HEK293 (cell line): ENCODE results near the gene PRSS50.
"Not testable (repeated sequence)": the region's sequence is repeated elsewhere in the genome, so short reads cannot be mapped to it uniquely, and the experiment has no call there.

Source experiments
- CTCF ChIA-PET: fragments of 350-600 bp; formaldehyde crosslinking; extraction: SDS; loops from one replicate; lab custom pipeline; 2021; ENCODE audit warnings: antibody characterized with exemption; lab: Yijun Ruan, JAX
- POLR2A ChIA-PET: fragments of 300-600 bp; formaldehyde crosslinking; extraction: SDS; loops from one replicate; lab custom pipeline; 2020; ENCODE audit warnings: antibody characterized with exemption, inconsistent platforms; lab: Yijun Ruan, JAX
- H3K27ac ChIP-seq: fragments of 200-500 bp; sonication (Bioruptor generic); 2 replicates; pipeline ENCODE4 v1.5.1; 2014; ENCODE audit warnings: low read depth, low read length, control low read depth, inconsistent platforms; ENCODE audit errors: extremely low read depth
- H3K36me3 ChIP-seq, 2 experiments: fragments of 200-500 bp in 1 of 2; sonication (Bioruptor generic) in 1 of 2; 1 replicate in 1 of 2; 2 replicates in 1 of 2; pipeline ENCODE4 v1.5.1; 2014 to 2017; ENCODE audit warnings: inconsistent platforms in 2 of 2, low read length in 2 of 2; ENCODE audit not compliant: control insufficient read depth in 2 of 2, insufficient read depth in 1 of 2
- H3K4me1 ChIP-seq: fragments of 200-500 bp; sonication (Bioruptor generic); 2 replicates; pipeline ENCODE4 v1.5.1; 2014; ENCODE audit warnings: mild to moderate bottlenecking, low read length, inconsistent platforms; ENCODE audit not compliant: control insufficient read depth, insufficient read depth
- H3K4me3 ChIP-seq: 2 replicates; pipeline ENCODE4 v1.5.1; 2011; ENCODE audit warnings: low read depth, mild to moderate bottlenecking, control low read depth, low read length, moderate library complexity
- H3K9me3 ChIP-seq: fragments of 200-500 bp; sonication (Bioruptor generic); 2 replicates; pipeline ENCODE4 v1.5.1; 2014; ENCODE audit warnings: low read depth, low read length, inconsistent platforms; ENCODE audit not compliant: control insufficient read depth, insufficient read depth
- KLF10 ChIP-seq: fragments of 450-650 bp; IDR thresholded peaks from 2 replicates; pipeline ENCODE4 v1.5.1; 2018; ENCODE audit warnings: missing biosample characterization, mild to moderate bottlenecking, missing genetic modification characterization
- KLF9 ChIP-seq: fragments of 450-650 bp; formaldehyde crosslinking; IDR thresholded peaks from 2 replicates; pipeline ENCODE4 v1.5.1; 2016; ENCODE audit warnings: missing biosample characterization, missing genetic modification characterization, low read depth
- REPIN1 ChIP-seq: fragments of 450-650 bp; formaldehyde crosslinking; IDR thresholded peaks from 2 replicates; pipeline ENCODE4 v1.5.1; 2017; ENCODE audit warnings: missing biosample characterization, missing genetic modification characterization, low read depth
- SP3 ChIP-seq: fragments of 450-650 bp; formaldehyde crosslinking; IDR thresholded peaks from 2 replicates; pipeline ENCODE4 v1.5.1; 2016; ENCODE audit warnings: missing biosample characterization, missing genetic modification characterization
- ZEB2 ChIP-seq: fragments of 450-650 bp; formaldehyde crosslinking; IDR thresholded peaks from 2 replicates; pipeline ENCODE4 v1.5.1; 2016; ENCODE audit warnings: missing biosample characterization, missing genetic modification characterization
- ZFHX2 ChIP-seq: fragments of 450-650 bp; formaldehyde crosslinking; conservative IDR thresholded peaks from 2 replicates; pipeline ENCODE4 v1.5.1; 2016; ENCODE audit warnings: missing biosample characterization, missing genetic modification characterization
- ZNF211 ChIP-seq: fragments of 450-650 bp; formaldehyde crosslinking; IDR thresholded peaks from 2 replicates; pipeline ENCODE4 v1.5.1; 2016; ENCODE audit warnings: low read depth, missing biosample characterization, missing genetic modification characterization
- ZNF514 ChIP-seq: fragments of 450-650 bp; formaldehyde crosslinking; IDR thresholded peaks from 2 replicates; pipeline ENCODE4 v1.5.1; 2016; ENCODE audit warnings: missing biosample characterization, missing genetic modification characterization
- ZNF561 ChIP-seq: fragments of 450-650 bp; IDR thresholded peaks from 2 replicates; pipeline ENCODE4 v1.5.1; 2018; ENCODE audit warnings: missing biosample characterization, missing genetic modification characterization, borderline replicate concordance
- ZNF626 ChIP-seq: fragments of 450-650 bp; sonication (Bioruptor Pico); formaldehyde crosslinking; IDR thresholded peaks from 2 replicates; pipeline ENCODE4 v1.5.1; 2018; ENCODE audit warnings: missing biosample characterization, missing genetic modification characterization, inconsistent platforms
- ZNF654 ChIP-seq: fragments of 450-650 bp; formaldehyde crosslinking; IDR thresholded peaks from 2 replicates; pipeline ENCODE4 v1.5.1; 2016; ENCODE audit warnings: low read depth, missing biosample characterization, missing genetic modification characterization
- TF ChIP-seq, protein P1 (sequence below): fragments of 450-650 bp; formaldehyde crosslinking; IDR thresholded peaks from 2 replicates; pipeline ENCODE4 v1.5.1; 2016; ENCODE audit warnings: missing biosample characterization, missing genetic modification characterization
- TF ChIP-seq, protein P2 (sequence below): fragments of 450-650 bp; formaldehyde crosslinking; IDR thresholded peaks from 2 replicates; pipeline ENCODE4 v1.5.1; 2016; ENCODE audit warnings: missing biosample characterization, missing genetic modification characterization
- TF ChIP-seq, protein P3 (sequence below): fragments of 450-650 bp; formaldehyde crosslinking; IDR thresholded peaks from 2 replicates; pipeline ENCODE4 v1.5.1; 2016; ENCODE audit warnings: missing biosample characterization, missing genetic modification characterization
- TF ChIP-seq, protein P4 (sequence below): fragments of 450-650 bp; formaldehyde crosslinking; IDR thresholded peaks from 2 replicates; pipeline ENCODE4 v1.5.1; 2017; ENCODE audit warnings: missing biosample characterization, missing genetic modification characterization

Gene PRSS50

DNA sequence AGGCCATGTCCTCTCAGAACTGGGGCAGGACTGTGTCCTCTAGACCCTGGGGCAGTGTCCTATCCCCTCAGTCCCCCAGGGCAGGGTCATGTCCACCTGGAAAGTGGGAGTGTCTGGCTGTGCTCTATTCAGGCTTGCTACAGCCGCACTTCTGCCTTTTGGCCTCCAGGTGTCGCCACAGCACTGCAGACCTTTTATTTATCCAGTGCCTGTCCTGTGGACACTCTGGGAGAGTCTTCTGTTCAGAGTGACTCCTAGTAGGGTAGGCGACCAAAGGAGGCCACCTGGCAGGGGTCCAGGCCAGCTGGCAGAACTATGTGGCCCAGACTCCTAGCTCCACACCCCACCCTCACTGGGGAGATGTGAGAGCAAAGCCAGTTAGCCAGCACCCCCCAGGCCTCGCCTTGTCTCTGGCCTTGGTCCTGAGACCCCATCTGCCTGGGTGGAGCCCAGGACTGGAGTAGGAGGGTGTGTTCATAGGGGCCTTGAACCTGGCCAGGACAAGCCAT, 12.6 kb downstream of the PRSS50 start:
- no peaks in the 10 kb centered on the region for H3K4me1 ChIP-seq
- POLR2A ChIA-PET, result no interaction called here

DNA sequence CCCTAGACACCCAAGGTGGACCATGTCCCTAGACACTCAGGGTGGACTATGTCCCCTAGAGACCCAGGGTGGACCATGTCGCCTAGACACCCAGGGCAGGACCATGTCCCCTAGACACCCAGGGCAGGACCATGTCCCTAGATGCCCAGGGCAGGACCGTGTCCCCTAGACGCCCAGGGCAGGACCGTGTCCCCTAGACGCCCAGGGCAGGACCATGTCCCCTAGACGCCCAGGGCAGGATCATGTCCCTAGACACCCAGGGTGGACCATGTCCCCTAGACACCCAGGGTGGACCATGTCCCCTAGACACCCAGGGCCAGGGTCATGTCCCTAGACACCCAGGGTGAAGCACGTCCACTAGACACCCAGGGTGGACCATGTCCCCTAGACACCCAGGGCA, 13.3 kb downstream of the PRSS50 start:
- POLR2A ChIA-PET, H3K9me3 ChIP-seq, H3K36me3 ChIP-seq, H3K27ac ChIP-seq, H3K4me3 ChIP-seq, H3K4me1 ChIP-seq, CTCF ChIA-PET: not testable (repeated sequence)

More for the DNA sequence above, 12.6 kb downstream of the PRSS50 start:
- Histone ChIP-seq H3K4me3 (no peak overlapping the region), H3K36me3 (no peaks in the 10 kb centered on the region), H3K27ac (no peak overlapping the region), H3K9me3 (no peaks in the 10 kb centered on the region)
- TF ChIP-seq ZFHX2 (tag by site-specific recombination) (no peak), ZNF514 (no peak), ZNF211 (tag by site-specific recombination) (no peak), ZNF654 (peak; percentile 81), ZEB2 (no peak), SP3 (tag by site-specific recombination) (no peak), KLF9 (peak; percentile 45; the same call in 1 of the 2 replicates), ZNF626 (tag by site-specific recombination) (no peak), KLF10 (tag by site-specific recombination) (no peak), ZNF561 (tag by site-specific recombination) (no peak), REPIN1 (tag by site-specific recombination) (no peak)
- TF ChIP-seq, protein P1, sequence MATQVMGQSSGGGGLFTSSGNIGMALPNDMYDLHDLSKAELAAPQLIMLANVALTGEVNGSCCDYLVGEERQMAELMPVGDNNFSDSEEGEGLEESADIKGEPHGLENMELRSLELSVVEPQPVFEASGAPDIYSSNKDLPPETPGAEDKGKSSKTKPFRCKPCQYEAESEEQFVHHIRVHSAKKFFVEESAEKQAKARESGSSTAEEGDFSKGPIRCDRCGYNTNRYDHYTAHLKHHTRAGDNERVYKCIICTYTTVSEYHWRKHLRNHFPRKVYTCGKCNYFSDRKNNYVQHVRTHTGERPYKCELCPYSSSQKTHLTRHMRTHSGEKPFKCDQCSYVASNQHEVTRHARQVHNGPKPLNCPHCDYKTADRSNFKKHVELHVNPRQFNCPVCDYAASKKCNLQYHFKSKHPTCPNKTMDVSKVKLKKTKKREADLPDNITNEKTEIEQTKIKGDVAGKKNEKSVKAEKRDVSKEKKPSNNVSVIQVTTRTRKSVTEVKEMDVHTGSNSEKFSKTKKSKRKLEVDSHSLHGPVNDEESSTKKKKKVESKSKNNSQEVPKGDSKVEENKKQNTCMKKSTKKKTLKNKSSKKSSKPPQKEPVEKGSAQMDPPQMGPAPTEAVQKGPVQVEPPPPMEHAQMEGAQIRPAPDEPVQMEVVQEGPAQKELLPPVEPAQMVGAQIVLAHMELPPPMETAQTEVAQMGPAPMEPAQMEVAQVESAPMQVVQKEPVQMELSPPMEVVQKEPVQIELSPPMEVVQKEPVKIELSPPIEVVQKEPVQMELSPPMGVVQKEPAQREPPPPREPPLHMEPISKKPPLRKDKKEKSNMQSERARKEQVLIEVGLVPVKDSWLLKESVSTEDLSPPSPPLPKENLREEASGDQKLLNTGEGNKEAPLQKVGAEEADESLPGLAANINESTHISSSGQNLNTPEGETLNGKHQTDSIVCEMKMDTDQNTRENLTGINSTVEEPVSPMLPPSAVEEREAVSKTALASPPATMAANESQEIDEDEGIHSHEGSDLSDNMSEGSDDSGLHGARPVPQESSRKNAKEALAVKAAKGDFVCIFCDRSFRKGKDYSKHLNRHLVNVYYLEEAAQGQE (tag by site-specific recombination), result peak; percentile 98
- TF ChIP-seq, protein P2, sequence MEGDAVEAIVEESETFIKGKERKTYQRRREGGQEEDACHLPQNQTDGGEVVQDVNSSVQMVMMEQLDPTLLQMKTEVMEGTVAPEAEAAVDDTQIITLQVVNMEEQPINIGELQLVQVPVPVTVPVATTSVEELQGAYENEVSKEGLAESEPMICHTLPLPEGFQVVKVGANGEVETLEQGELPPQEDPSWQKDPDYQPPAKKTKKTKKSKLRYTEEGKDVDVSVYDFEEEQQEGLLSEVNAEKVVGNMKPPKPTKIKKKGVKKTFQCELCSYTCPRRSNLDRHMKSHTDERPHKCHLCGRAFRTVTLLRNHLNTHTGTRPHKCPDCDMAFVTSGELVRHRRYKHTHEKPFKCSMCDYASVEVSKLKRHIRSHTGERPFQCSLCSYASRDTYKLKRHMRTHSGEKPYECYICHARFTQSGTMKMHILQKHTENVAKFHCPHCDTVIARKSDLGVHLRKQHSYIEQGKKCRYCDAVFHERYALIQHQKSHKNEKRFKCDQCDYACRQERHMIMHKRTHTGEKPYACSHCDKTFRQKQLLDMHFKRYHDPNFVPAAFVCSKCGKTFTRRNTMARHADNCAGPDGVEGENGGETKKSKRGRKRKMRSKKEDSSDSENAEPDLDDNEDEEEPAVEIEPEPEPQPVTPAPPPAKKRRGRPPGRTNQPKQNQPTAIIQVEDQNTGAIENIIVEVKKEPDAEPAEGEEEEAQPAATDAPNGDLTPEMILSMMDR (tag by site-specific recombination), result peak; percentile 66
- TF ChIP-seq, protein P3, sequence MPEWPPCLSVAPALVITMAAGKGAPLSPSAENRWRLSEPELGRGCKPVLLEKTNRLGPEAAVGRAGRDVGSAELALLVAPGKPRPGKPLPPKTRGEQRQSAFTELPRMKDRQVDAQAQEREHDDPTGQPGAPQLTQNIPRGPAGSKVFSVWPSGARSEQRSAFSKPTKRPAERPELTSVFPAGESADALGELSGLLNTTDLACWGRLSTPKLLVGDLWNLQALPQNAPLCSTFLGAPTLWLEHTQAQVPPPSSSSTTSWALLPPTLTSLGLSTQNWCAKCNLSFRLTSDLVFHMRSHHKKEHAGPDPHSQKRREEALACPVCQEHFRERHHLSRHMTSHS (tag by site-specific recombination), result no peak
- TF ChIP-seq, protein P4, sequence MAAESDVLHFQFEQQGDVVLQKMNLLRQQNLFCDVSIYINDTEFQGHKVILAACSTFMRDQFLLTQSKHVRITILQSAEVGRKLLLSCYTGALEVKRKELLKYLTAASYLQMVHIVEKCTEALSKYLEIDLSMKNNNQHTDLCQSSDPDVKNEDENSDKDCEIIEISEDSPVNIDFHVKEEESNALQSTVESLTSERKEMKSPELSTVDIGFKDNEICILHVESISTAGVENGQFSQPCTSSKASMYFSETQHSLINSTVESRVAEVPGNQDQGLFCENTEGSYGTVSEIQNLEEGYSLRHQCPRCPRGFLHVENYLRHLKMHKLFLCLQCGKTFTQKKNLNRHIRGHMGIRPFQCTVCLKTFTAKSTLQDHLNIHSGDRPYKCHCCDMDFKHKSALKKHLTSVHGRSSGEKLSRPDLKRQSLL (tag by site-specific recombination), result no peak
- CTCF ChIA-PET, result interaction anchor here (0.6 to 2.5 kb wide), 7 partner anchors 15 to 522 kb away, joined by 3 to 8 read pairs (median 3); no protein-coding TSS in a partner anchor
